Upper lobe of left lung (tissue), 6 donors: Measurements from ENCODE around the gene COMMD3. TPM values are rescaled to one million over a fixed set of nuclear protein-coding genes. Genes with fewer than 3 reads are reported as not detected.

Experiments used
- ATAC-seq, 2 donors: fragments of 200-7000 bp; cut with Tn5 transposase; one replicate each; pipeline ENCODE4 v1.9.1; 2022; ENCODE audit warnings: mild to moderate bottlenecking in 2 of 2, moderate library complexity in 2 of 2; ENCODE audit not compliant: low FRiP score in 2 of 2
- DNase-seq, 2 donors: peaks; one replicate each; pipeline ENCODE4 v3.0.0-alpha.2; 2019 to 2020
- H3K27ac ChIP-seq, 4 donors: fragments of 200-600 bp; sonication (generic); one replicate each; pipeline ENCODE4 v1.5.1; 2016 to 2019
- H3K27me3 ChIP-seq, 4 donors: fragments of 200-600 bp; sonication (generic); one replicate each; pipeline ENCODE4 v1.5.1; 2017 to 2019
- H3K36me3 ChIP-seq, 4 donors: fragments of 200-600 bp; sonication (generic); one replicate each; pipeline ENCODE4 v1.5.1; 2016 to 2019
- H3K4me1 ChIP-seq, 4 donors: fragments of 200-600 bp; sonication (generic); one replicate each; pipeline ENCODE4 v1.5.1; 2018 to 2019
- H3K4me3 ChIP-seq, 4 donors: fragments of 200-600 bp; sonication (generic); one replicate each; pipeline ENCODE4 v1.5.1; 2017 to 2019; ENCODE audit warnings: mild to moderate bottlenecking in 2 of 4, moderate library complexity in 1 of 4
- H3K9me3 ChIP-seq, 4 donors: fragments of 200-600 bp; sonication (generic); one replicate each; pipeline ENCODE4 v1.5.1; 2018 to 2019
- EP300 ChIP-seq, 4 donors: sonication (generic); formaldehyde crosslinking; IDR thresholded peaks; one replicate each; pipeline ENCODE4 v1.5.1; 2017; ENCODE audit warnings: antibody characterized with exemption in 4 of 4, control low read depth in 2 of 4
- POLR2A ChIP-seq, 4 donors: fragments of 450-650 bp; IDR thresholded peaks; one replicate each; pipeline ENCODE4 v1.5.1; 2016 to 2017; ENCODE audit warnings: antibody characterized with exemption in 4 of 4, mild to moderate bottlenecking in 2 of 4
- POLR2AphosphoS5 ChIP-seq, 2 donors: sonication (generic); formaldehyde crosslinking; IDR thresholded peaks; one replicate each; pipeline ENCODE4 v1.5.1; 2017; ENCODE audit warnings: antibody characterized with exemption in 2 of 2
- WGBS, 2 donors: methylation state at CpG; one replicate each; pipeline ENCODE4 v1.1.5; 2017 to 2018; 5-methylcytosine and 5-hydroxymethylcytosine counted together
- total RNA-seq, 6 donors: library from RNA; depleted of rRNA in 4 of 6; stranded (reverse); fragments of >200 nt in 4 of 6; gene quantifications; one replicate each; pipeline versions ENCODE4 v1.1.0 to v1.2.1, GENCODE V29; 2016 to 2021
- TF ChIP-seq, protein P1 (sequence below), 6 experiments: fragments of 450-650 bp in 4 of 6; fragments of 200-600 bp in 2 of 6; sonication (generic) in 2 of 6; IDR thresholded peaks; one replicate each; pipeline ENCODE4 v1.5.1; 2016 to 2019; ENCODE audit warnings: antibody characterized with exemption in 6 of 6
- donor health status: DM: no; HTN: no; CAD: no; lungs with moderate emphysema.
- donor health status: DM: no; HTN: yes; CAD: no; lungs with severe emphysema.

The COMMD3 gene
- total RNA-seq, 6 donors from 2014 or later, result 11.0 to 312 (median 39.6) TPM

GRCh38 chr10:22332116-22332692, 16.0 kb downstream of the COMMD3 start:
- 94 to 97% methylated on average over 7 of the region's 7 CpGs for WGBS, 2 donors
- Histone ChIP-seq H3K27me3 (peaks cover 2 to 35% (median 31%) of the 10 kb centered on the region in 4 donors), H3K9me3 (peaks cover 0 to 6% (median 0%) of the 10 kb centered on the region in 4 donors), H3K4me3 (no peak overlapping the region), H3K4me1 (peaks cover 27 to 41% (median 33%) of the 10 kb centered on the region in 4 donors), H3K36me3 (peaks cover 0 to 32% (median 17%) of the 10 kb centered on the region in 4 donors), H3K27ac (no peak overlapping the region)
- ATAC-seq, result no peak
- TF ChIP-seq EP300 (IDR thresholded peaks at IDR 0.05), result no peak
- no peak for TF ChIP-seq POLR2AphosphoS5 (IDR thresholded peaks at IDR 0.05)
- TF ChIP-seq, protein P1, sequence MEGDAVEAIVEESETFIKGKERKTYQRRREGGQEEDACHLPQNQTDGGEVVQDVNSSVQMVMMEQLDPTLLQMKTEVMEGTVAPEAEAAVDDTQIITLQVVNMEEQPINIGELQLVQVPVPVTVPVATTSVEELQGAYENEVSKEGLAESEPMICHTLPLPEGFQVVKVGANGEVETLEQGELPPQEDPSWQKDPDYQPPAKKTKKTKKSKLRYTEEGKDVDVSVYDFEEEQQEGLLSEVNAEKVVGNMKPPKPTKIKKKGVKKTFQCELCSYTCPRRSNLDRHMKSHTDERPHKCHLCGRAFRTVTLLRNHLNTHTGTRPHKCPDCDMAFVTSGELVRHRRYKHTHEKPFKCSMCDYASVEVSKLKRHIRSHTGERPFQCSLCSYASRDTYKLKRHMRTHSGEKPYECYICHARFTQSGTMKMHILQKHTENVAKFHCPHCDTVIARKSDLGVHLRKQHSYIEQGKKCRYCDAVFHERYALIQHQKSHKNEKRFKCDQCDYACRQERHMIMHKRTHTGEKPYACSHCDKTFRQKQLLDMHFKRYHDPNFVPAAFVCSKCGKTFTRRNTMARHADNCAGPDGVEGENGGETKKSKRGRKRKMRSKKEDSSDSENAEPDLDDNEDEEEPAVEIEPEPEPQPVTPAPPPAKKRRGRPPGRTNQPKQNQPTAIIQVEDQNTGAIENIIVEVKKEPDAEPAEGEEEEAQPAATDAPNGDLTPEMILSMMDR (IDR thresholded peaks at IDR 0.05), result no peak
- no peak for TF ChIP-seq POLR2A (IDR thresholded peaks at IDR 0.05)
- DNase-seq, result no peak

GRCh38 chr10:22333167-22333974, 17.2 kb downstream of the COMMD3 start:
- peaks cover 2 to 46% (median 37%) of the 10 kb centered on the region in 4 donors for H3K27me3 ChIP-seq

GRCh38 chr10:22333975-22334282, 17.7 kb downstream of the COMMD3 start:
- DNase-seq, result peak in 1 of 2 donors; percentile 73
- peaks cover 27 to 41% (median 33%) of the 10 kb centered on the region in 4 donors for H3K4me1 ChIP-seq
- 52 to 54% methylated on average over 16 of the region's 16 CpGs for WGBS, 2 donors
- H3K4me3 ChIP-seq, result peak overlapping the region in 1 of 4 donors; percentile 56
- no peak overlapping the region for H3K27ac ChIP-seq
- no peak for ATAC-seq
- TF ChIP-seq POLR2AphosphoS5 (IDR thresholded peaks at IDR 0.05), result no peak
- no peak for TF ChIP-seq POLR2A (IDR thresholded peaks at IDR 0.05)
- TF ChIP-seq, protein P1 (IDR thresholded peaks at IDR 0.05), result no peak
- no peak for TF ChIP-seq EP300 (IDR thresholded peaks at IDR 0.05)
- peaks cover 2 to 50% (median 40%) of the 10 kb centered on the region in 4 donors for H3K27me3 ChIP-seq
- peaks cover 0 to 15% (median 11%) of the 10 kb centered on the region in 4 donors for H3K36me3 ChIP-seq
- H3K9me3 ChIP-seq, result peaks cover 0 to 6% (median 0%) of the 10 kb centered on the region in 4 donors

More at GRCh38 chr10:22333167-22333974, 17.2 kb downstream of the COMMD3 start:
- peak overlapping the region in 1 of 4 donors; percentile 14 for H3K4me3 ChIP-seq
- no peak for ATAC-seq
- WGBS, 2 donors, result 26 to 38% methylated on average over 25 of the region's 25 CpGs
- TF ChIP-seq EP300 (IDR thresholded peaks at IDR 0.05) (no peak), POLR2AphosphoS5 (IDR thresholded peaks at IDR 0.05) (no peak), POLR2A (IDR thresholded peaks at IDR 0.05) (no peak)
- TF ChIP-seq, protein P1 (IDR thresholded peaks at IDR 0.05), result no peak
- peaks cover 27 to 41% (median 33%) of the 10 kb centered on the region in 4 donors for H3K4me1 ChIP-seq
- DNase-seq, result no peak
- H3K27ac ChIP-seq, result no peak overlapping the region
- peaks cover 0 to 6% (median 0%) of the 10 kb centered on the region in 4 donors for H3K9me3 ChIP-seq
- peaks cover 0 to 21% (median 16%) of the 10 kb centered on the region in 4 donors for H3K36me3 ChIP-seq

DNA sequence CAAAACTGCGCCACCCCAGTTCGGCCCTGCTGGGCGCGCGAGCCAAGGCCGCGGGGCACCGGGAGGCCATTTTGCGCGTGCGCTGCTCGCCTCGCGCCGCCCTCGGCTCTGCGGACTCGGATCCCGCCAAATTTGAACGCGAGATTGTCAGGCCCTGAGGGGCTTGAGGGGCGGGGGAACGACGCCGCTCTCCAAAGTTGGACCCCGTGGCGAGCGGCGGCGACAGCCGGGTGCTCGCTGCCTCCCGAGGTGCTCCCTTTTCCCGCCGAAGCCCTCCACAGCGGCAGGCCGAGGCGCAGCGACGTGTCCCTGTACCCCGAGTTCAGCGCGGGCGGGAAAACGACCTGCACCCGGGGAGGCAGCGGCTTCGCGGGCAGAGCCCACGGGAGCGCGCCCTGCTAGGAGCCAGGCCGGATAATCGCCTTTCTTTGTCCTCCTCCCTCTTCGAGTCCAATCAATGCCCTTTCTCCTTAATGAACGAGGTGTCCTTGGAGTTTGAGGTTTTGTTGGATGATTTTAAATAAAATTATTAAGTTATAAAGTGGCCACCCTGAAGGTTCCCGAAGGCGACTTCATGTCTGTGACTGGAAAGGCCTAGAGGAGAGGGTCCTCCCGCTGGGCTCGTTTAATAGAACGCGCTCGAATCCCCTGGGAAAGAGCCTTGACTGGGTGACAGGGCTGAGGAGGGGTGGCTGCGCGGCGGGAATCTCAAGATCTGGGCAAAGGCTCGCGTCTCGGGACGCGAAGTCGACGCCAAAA, 18.4 kb downstream of the COMMD3 start:
- 26 to 37% methylated on average over 49 to 62 of the region's 73 CpGs for WGBS, 2 donors
- DNase-seq (peak in 1 of 2 donors; percentile 83), ATAC-seq (peak; percentile 11 to 33)
- Histone ChIP-seq H3K4me3 (peak overlapping the region in 3 of 4 donors; percentile 35 to 56 (median 53)), H3K27ac (no peak overlapping the region), H3K36me3 (peaks cover 0 to 9% (median 4%) of the 10 kb centered on the region in 4 donors), H3K9me3 (peaks cover 0 to 6% (median 0%) of the 10 kb centered on the region in 4 donors), H3K27me3 (peaks cover 2 to 53% (median 40%) of the 10 kb centered on the region in 4 donors), H3K4me1 (peaks cover 28 to 41% (median 33%) of the 10 kb centered on the region in 4 donors)
- TF ChIP-seq, protein P1 (IDR thresholded peaks at IDR 0.05), result no peak
- TF ChIP-seq POLR2A (IDR thresholded peaks at IDR 0.05) (no peak), POLR2AphosphoS5 (IDR thresholded peaks at IDR 0.05) (no peak), EP300 (IDR thresholded peaks at IDR 0.05) (no peak)
